ENCODE data around the gene NKAPL.

The NKAPL gene

DNA sequence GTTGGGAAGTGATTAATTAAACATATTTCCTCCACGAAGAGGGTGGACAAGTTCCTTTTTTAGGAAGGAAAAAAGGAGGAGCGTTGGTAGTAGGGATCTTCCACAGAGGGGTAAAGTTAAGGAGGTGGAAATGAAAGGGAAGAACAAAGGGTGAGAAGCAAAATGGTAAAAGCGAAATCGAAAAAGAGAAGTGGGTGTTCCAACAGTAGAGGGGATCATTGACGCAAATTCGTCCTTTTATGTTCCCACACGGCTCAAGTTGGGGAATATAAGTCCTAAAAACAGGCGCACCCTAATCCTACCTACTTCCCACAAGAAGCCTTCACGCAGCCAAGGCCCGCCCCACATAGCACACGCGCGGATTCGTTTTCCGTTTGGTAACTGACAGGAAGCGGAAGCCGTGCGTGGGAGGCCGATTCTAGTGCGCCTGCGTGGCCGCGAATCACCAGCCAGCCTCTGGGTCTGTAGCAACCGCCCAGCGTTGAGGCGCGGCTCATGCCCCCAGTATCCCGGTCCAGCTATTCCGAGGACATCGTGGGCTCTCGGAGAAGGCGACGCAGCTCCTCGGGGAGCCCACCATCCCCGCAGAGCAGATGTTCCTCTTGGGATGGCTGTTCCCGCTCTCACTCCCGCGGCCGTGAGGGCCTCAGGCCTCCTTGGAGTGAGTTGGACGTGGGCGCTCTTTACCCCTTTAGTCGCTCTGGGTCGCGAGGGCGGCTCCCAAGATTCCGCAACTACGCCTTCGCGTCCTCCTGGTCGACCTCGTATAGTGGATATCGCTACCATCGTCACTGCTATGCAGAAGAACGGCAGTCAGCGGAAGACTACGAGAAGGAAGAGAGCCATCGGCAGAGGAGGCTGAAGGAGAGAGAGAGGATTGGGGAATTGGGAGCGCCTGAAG lies at the start of gene NKAPL:
TSS of gene NKAPL (plus strand) at position 421 of the 901 bp plus-strand sequence. CDS start at position 496, 75 bp downstream.
- no peak for DNase-seq

DNA sequence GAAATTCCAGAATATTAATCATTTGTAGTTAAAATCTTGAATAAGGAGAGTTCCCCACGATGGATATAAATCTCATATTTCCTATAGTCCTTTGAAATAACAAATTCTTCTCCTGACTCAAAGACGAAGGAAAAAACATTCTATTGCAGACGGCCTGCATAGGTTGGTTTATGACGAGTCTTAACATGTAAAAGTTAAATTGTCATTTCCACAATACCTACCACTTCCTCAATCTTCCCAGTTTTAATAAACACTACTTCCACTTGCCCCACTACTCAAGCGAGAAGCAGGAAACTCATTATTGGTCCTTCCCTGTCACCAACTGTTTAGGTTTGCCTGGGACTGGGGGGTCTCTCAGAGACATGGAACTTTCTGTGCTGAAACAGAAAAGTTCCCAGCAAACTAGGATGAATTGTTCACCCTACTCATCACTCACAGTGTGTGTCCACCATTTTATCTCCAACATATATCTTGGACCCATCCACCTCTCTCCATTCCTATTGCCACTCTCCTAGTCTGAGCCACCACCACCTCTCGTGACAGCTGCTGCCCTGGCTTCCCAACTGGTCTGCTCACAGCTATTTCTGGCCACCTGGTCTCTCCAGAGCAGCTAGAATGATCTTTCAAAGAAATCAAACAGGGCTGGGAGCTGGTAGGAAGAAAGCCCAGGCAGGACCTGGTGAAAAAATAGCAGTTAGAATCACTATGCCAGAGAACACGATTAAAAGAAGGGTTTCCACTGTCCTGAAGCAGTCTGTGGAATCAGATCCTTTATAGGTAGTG lies 49.2 kb upstream of the NKAPL start:
- no peak for DNase-seq

DNA sequence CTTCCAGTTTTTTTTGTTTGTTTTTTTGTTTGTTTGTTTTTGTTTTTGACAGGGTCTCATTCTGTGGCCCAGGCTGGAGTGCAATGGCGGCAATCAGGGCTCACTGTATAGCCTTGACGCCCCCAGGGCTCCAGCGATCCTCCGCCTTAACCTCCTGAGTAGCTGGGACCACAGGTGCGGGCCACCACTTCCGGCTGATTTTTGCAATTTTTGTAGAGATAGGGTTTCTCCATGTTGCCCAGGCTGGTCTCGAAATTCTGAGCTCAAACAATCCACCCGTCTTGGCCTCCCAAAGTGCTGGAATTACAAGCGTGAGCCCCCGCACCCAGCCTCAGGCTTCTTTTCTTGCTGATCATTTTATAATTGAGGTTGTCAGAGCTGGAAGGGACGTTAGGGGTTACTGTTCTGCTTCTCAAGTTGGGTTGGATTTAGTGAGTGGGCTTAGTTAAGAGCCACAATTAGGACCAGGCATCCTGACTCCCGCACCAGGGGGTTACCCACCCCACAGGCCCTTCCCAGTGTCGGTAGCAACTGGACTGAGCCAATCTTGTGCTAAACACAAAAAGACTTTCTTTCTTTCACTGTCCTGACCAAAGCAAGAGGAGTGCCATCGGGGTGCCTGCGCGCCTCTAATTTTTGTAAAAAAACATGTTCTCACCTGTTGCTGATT lies 47.1 kb upstream of the NKAPL start:
- DNase-seq: no peak

DNA sequence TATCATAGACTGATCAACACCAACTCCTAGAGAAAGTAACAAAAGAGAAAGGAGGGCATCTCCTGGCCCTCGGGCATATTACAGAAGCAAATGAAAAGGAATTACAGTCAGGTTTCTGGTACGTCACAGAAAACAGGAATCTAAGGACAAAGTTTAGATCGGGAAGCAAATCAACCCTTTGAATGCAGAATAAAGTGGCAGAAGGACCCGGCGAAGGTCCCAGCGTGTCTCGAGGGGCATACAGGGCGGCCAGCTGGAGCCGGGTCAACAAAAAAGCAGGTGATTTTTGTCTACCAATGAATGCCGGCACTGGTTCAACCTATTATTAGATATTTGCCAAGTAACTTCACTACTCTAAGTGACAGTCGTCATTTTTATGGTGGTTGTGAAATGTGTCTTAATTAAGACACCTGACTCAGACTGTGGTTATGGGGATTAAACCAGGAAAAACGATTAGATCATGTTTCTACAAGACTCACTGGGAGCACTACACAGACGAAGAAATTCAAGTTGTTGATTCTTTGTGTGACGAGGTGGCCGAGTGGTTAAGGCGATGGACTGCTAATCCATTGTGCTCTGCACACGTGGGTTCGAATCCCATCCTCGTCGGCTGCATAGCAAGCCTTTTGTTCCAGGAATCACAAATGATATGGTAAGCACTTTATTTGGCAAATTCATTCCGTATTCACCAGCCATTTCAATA lies 46.4 kb upstream of the NKAPL start:
- peak; percentile 15 for DNase-seq

DNA sequence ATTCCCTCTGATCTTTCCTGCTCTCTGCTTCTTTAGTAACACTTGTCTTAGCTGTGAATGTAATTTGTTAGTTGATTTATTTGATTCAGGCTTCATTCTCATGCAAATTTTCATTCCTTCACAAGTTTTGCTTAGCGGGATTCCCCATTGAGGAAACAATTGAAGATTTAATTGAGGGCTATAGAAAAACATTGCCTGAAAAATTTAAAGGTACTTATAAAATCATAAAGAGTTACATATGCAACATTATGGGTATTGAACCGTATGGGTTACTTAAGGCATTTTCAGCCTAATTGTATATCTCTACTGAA lies 45.9 kb upstream of the NKAPL start:
- DNase-seq: no peak

DNA sequence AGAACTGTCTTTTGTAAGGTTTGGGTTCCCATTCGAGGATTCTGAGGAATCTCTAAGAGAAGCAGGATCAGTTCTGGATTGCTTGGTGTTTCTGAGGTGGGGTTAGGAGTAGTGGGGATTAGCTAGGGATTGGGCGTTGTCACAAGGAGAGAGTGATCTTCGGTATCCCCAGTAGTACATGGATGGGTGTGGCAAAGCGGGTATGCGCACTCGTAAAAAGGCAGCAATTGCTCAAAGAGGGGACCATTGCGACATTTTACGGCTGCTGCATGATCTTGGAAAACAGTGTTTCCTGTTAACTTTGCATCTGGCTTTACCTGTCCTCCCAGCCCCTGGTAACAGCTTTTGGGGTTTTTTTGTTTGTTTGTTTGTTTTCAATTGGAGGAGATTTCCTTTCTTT lies 43.7 kb upstream of the NKAPL start:
- DNase-seq: no peak

DNA sequence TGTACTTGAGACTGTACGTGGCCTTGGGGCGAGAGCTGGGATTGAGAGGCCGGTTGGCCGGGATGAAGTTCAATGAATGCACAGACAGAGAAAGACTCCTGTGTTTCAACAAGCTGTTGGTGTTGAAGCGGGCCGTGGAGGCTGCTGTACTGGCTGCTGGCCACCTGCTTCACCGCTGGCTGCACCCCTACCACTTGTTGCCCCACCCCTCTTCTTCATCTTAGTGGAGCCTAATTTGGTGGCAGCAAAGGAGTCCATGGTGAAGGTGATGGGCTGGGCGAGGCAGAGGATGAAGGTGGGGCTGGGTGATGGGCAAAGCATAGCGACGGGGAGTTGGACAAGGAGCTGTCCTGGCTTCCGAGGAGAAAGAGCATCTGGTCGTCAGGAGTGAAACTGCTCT lies 41.2 kb upstream of the NKAPL start:
- no peak for DNase-seq

DNA sequence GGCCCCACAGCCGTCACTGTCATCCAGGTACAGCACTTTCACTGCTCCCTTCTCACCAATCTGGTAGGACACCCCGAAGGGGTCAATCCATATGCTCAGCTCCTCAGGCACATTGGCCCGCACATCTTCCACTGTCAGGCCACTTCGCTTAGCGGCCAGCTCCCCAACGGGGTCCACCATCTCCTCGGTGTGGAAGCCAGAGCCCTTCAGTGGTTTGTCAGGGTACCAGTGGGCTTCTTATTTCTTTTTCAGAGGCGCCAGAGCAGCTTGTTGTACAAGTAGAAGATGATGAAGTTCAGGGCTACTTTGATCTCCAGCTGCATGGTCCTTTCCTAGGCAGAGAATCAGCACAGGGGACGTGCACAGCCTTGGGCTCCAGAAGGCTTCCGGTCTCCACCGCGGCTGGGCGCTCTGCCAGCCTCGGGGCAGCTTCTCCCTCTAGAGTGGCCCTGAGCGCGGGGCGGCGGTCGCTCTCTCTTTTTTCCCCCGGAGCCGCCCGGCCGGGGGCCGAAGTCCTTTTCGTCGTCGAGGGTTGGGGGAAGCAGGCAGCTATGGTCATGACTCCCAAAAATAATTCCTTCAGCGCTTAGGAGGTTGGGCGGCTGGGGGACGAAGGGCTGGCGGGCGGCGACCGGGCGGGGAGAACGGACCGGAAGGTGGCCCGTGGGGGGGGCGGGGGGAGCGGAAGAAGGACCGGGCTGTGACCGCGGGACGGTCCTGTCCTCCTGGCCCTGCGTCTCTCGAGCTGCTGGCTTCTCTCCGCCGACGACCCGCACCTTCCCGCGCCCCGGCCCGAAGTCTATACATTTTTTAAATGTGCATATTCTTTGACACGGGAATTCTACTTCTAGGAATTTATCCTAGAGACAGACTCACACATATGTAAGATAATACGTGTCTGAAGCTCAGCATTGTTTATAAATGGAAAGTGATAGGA lies 40.5 kb upstream of the NKAPL start:
- peak; percentile 3 for DNase-seq

DNA sequence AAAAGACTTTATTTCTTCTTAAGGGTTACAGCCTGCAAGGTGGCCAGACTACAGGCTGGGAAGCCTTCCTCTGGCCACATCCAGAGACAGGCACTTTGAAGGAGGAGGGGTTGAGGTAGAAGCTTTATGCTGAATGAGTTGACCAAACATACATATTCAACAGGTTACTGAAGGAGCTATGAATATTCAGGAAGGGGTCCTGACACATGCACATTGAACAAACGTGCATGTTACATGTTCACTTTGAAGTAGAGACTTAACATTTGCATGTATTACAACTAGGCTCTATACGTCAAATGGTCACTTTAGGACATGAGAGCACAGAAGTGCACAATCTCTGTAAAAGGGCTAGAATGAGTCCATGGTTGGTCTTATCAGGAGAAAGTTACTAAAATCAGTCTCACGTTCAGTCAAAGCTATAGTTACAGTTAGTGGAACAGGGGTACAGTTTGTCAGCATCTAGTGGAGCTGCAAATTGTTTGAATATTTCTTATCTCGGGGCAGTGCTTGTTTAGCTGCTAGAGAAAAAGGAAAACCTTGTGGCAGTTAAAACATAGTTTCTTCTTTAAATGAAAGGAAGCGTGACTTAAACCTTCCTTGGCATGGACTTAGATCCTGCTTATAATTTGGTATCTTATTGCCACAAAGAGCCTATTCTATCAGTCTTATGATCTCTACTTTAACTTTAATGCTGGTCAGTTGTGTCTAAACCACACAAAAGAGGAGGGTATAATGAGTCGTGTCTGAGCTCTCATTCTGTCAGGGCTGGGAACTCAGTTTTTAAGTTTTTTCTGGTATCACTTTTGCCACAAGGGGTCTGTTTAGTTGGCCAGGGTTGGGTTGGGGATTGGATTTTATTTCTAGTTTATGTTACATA lies 38.6 kb upstream of the NKAPL start:
- no peak for DNase-seq

DNA sequence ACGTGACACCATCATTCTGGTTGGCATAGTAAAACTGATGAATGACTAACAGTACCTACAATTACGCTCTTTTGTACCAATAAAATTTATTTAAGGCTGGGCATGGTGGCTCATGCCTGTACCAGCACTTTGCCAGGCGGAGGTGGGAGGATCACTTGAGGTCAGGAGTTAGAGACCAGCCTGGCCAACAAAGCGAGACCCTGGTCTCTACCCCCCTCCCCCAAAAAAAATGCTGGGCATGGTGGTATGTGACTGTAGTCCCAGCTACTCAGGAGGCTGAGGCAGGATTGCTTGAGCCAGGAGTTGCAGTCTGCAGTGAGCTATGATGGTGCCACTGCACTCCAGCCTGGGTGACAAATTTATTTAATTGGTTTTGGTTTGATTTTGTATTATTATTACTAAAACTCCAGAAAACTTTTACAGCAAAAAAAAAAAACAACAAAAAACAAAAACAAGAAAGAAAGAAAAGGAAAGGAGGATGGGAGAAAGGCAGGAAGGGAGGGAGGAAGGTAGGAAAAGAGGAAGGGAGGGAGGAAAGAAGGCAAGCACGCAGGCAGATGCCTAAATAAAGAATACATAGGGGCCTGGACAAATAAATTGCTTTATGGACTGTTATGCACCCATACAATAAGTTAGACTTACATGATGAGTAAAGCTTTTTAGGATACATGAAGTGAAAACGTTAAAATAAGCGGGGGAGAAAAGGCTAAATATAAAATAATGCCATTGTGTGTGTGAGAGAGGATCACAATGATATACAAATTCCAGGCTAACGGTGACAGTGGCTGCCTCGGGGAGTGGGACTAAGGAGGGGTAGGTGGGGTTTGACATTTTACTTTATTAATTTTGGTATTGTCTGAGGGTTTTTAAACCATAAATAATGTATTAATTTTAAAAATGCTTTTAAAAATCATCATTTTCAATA lies 34.7 kb upstream of the NKAPL start:
- DNase-seq: no peak

DNA sequence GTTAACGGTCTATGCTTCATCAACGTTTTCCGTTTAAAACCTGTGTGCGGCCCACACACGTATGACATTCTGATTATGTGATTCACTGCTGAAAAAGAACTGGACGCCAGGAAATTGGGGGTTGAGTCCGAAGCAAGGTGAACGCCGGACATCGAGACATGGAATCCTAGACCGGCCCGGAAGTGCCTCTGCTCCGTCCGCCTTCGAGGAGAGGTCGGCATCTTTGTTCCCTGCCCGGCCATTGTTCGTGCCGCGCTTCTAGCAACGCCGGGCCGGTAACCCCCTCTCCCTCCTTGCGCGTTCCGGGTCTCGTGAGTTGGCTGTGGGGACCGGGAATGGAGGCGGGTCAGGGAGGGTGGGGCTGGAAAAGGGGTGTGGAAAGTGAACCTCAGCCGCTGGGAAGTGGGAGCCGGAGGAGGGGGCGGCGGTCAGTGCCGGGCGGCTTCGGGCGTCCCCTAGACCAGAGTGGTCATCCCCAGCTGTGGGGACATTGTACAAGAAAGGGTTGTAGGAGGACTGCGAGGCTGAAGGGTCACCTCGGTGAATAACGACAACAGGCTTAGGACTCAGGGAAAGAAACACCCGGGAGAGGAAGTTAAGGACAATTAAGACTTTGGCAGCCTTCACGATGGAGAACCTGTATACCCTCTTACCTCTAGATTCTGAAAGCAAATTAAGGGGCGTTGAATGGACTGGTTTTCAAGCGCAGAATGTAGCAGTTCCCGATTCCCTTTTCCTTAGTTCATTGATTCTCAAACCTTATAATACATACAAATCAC lies 33.9 kb upstream of the NKAPL start, which contains the start of gene ZSCAN9:
TSS of gene ZSCAN9 (plus strand) at position 220 of the 779 bp plus-strand sequence. CDS start 1,810 bp downstream, outside the sequence.
- peak; percentile 86 for DNase-seq

DNA sequence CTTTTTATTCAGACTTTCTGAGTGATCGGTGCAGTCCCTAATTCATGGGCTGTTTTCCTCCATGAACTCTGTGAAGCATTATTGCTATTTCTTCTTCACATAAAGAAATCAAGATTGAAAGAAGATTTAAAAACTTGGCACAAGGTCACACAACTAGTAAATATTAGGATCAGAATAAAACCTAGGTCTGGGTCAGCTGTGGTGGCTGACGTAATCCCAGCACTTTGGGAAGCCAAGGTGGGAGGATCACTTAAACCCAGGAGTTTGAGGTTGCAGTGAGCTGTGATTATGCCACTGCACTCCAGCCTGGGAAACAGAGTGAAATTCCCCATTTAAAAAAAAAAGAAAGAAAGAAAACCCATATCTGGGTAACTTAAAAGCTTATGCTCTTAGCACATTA lies 32.6 kb upstream of the NKAPL start:
- DNase-seq: no peak

DNA sequence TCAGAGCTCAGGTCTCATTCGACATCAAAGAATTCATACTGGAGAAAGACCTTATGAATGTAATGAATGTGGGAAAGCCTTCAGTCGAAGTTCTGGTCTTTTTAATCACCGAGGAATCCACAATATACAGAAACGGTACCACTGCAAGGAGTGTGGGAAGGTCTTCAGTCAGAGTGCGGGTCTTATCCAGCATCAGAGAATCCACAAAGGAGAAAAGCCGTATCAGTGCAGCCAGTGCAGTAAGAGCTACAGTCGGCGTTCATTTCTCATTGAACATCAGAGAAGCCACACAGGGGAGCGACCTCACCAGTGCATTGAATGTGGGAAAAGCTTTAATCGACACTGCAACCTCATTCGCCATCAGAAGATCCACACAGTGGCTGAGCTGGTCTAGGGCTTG lies 26.3 kb upstream of the NKAPL start:
- no peak for DNase-seq

DNA sequence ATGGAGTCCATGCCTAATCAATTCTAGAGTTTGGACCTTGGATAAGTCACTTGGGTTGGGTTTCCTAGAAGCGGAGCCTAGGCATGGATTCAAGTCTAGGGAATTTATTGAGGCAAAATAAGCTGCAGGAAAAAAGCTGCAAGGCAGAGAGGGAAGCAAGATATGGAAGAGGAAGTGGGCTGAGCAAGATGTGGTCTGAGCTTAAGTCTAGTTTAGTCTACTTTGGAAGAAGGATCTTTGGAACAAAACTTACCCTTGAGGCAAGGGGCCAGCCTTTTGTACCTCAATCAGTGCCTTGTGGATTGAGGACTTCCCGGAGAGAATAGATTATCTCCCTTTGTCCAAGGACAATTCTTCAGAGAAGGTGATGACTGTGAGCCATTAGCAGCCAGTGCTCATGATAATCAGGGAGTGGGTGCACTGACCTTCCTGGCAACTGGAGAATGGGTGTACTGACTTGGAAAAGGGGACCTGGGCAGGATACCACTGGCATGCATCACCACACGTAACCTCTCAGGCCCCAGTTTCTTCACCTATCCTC lies 23.1 kb upstream of the NKAPL start:
- no peak for DNase-seq

DNA sequence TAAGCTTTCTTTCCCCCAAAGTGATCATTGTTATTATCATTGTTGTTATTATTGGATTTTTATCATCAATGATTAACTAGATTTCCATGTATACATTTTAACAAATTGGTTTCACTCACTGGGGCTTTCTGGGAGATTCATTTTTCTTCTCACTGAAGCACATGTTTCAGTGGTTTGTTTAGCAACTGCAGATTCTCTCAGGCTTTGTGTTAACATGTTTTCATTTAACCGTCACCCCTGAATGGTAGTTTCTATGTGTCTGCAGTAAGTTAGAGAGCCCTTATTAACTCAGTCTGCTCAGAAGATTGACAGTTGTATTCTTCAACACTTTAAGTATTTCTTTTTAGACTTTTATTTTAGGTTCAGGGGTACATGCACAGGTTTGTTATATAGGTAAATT lies 19.5 kb upstream of the NKAPL start:
- DNase-seq: no peak

DNA sequence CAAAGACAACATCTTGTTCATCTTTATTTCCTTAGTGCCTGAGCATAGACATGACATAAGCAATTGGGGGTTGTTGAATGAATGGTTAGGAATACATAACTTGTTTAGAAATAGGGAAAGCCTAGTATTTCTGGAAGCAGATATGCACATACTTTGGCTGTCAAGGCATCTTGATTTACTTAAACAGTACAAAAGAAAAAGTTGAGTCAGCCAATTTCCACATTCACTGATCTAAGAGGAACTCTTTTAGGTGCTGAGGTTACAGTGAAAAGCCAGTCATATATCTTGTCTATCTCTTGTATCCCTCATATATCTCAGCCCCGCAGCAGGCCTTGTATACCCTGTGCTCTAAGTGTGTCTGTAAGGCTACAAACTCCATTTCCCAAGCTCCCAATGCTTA lies 18.6 kb upstream of the NKAPL start:
- DNase-seq: no peak

DNA sequence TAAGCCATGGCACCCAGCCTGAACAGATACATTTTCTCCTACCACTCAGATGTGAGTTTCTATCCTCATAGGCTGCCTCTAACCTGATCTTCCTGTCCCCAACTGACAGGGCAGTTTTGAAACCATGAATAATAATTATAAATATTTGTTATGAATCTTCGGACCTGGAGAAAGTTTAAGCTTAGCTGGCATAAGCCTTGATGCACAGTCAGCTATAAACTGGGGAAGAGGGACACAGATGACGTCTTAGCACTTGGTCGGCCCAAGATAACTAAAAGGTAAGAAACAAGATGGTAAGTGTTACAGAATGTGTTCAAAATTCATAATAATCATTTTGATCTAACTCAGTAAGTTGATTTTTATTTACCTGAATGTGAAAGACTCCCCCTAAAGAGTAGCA lies 15.2 kb upstream of the NKAPL start:
- no peak for DNase-seq

DNA sequence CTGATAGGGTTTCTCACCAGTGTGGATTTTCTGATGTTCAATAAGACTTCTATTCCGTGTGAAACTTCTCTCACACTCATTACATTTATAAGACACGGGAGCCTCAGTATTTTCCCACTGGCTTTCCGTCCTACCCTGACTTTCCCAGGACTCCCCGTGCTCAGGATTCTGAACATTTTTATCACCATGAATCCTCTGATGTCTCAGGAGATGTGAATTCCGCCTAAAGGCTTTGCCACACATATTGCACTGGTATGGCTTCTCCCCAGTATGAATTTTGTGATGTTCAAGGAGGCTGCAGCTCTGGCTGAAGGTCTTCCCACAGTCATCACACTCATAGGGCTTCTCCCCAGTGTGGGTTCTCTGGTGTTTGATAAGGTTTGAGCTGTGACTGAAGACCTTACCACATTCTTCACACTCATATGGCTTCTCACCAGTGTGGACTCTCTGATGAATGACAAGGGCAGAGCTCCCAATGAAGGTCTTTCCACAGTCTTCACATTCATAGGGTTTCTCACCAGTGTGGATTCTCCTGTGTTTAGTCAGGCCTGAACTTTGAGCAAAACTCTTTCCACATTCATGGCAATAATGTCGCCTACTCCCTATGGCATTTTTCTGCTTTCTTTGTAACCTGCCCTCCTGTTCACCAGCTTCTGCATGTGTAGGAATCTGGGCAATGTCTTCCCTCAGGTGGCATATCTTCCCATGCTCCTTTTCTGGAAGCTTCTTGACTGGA lies 13.7 kb upstream of the NKAPL start:
- DNase-seq: no peak
